Endothelial cell (in vitro differentiated cells): ENCODE measurements around the gene LCA5L. TPM values are rescaled to one million over a fixed set of nuclear protein-coding genes. Genes with fewer than 3 reads are reported as not detected.

ENCODE experiments used
- DNase-seq: peaks from one replicate; pipeline ENCODE4 v3.0.0; 2021; ENCODE audit warnings: low spot score
- H3K27ac Mint-ChIP-seq: one replicate; pipeline ENCODE4 v1.8.0; 2021; ENCODE audit warnings: mixed read lengths, inconsistent platforms; ENCODE audit not compliant: unreplicated experiment
- H3K27me3 Mint-ChIP-seq: one replicate; pipeline ENCODE4 v1.8.0; 2021; ENCODE audit warnings: mild to moderate bottlenecking, moderate library complexity, mixed read lengths, inconsistent platforms; ENCODE audit not compliant: unreplicated experiment
- H3K36me3 Mint-ChIP-seq: one replicate; pipeline ENCODE4 v1.8.0; 2021; ENCODE audit warnings: mild to moderate bottlenecking, low read depth, mixed read lengths, inconsistent platforms; ENCODE audit not compliant: unreplicated experiment
- H3K4me1 Mint-ChIP-seq: one replicate; pipeline ENCODE4 v1.8.0; 2021; ENCODE audit warnings: mild to moderate bottlenecking, mixed read lengths, inconsistent platforms; ENCODE audit not compliant: unreplicated experiment
- H3K4me3 Mint-ChIP-seq: one replicate; pipeline ENCODE4 v1.8.0; 2021; ENCODE audit warnings: mild to moderate bottlenecking, mixed read lengths, inconsistent platforms; ENCODE audit not compliant: unreplicated experiment
- H3K9me3 Mint-ChIP-seq: one replicate; pipeline ENCODE4 v1.8.0; 2021; ENCODE audit warnings: mixed read lengths, inconsistent platforms; ENCODE audit not compliant: unreplicated experiment
- total RNA-seq: library from RNA; stranded (reverse); fragmentation: NEBNext Ultra II Directional; extraction: Animal tissue kit (Norgen Biotek cat#: 25700); gene quantifications from one replicate; pipeline ENCODE4 v1.2.1, GENCODE V29; 2021; ENCODE audit not compliant: unreplicated experiment
- TF ChIP-seq, protein P1 (sequence below): fragments of 200-600 bp; sonication (generic); IDR thresholded peaks from one replicate; pipeline ENCODE4 v1.5.0; 2021; ENCODE audit warnings: antibody characterized with exemption; ENCODE audit not compliant: unreplicated experiment

The LCA5L gene
- total RNA-seq, 1 donor from 2014 or later: 0.59 TPM

DNA sequence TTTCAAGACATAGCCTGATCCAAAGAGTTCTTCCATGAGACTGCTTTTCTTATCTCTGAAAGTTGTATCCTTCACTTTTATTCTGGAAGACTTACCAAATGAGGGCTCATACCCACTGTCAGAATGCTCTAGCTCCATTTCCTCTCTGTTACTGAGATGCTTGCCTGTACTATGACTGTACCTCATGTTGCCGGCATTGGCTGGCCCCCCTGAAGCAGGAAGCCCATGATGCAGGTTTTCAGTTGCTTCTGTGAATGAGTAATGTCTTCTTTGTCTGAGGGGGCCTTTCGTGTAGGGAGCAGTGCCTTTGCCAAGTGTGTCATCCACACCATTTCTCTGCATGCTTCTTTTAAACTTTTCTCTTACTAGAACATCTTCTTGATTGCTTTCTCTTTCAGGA, 39.5 kb downstream of the LCA5L start:
- no peaks in the 10 kb centered on the region for H3K27me3 Mint-ChIP-seq
- TF ChIP-seq, protein P1, sequence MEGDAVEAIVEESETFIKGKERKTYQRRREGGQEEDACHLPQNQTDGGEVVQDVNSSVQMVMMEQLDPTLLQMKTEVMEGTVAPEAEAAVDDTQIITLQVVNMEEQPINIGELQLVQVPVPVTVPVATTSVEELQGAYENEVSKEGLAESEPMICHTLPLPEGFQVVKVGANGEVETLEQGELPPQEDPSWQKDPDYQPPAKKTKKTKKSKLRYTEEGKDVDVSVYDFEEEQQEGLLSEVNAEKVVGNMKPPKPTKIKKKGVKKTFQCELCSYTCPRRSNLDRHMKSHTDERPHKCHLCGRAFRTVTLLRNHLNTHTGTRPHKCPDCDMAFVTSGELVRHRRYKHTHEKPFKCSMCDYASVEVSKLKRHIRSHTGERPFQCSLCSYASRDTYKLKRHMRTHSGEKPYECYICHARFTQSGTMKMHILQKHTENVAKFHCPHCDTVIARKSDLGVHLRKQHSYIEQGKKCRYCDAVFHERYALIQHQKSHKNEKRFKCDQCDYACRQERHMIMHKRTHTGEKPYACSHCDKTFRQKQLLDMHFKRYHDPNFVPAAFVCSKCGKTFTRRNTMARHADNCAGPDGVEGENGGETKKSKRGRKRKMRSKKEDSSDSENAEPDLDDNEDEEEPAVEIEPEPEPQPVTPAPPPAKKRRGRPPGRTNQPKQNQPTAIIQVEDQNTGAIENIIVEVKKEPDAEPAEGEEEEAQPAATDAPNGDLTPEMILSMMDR: no peak
- H3K9me3 Mint-ChIP-seq: no peaks in the 10 kb centered on the region
- H3K27ac Mint-ChIP-seq: no peak overlapping the region
- no peaks in the 10 kb centered on the region for H3K4me1 Mint-ChIP-seq
- no peak for DNase-seq
- H3K36me3 Mint-ChIP-seq: peaks cover 23% of the 10 kb centered on the region
- H3K4me3 Mint-ChIP-seq: peak overlapping the region; percentile 75

DNA sequence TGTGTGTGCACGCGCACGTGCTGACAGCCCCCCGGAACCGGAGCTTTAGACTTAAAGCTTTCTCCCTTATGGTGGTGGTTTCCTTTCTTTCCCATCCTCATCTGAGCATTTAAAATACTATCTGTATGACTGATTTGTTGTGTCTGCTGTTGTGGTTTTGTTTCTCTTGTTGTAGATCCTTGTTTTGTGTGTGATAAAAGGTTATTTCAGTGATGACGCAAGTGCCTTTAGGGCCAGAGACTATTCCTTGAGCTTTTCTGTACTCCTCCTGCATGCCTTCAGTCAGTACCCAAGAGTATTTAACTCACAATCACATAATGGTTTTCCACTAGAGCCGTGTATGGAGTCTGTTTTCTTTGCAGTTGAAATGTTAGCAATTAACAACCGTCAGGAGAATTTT, 45.4 kb downstream of the LCA5L start:
- H3K4me3 Mint-ChIP-seq: no peak overlapping the region

DNA sequence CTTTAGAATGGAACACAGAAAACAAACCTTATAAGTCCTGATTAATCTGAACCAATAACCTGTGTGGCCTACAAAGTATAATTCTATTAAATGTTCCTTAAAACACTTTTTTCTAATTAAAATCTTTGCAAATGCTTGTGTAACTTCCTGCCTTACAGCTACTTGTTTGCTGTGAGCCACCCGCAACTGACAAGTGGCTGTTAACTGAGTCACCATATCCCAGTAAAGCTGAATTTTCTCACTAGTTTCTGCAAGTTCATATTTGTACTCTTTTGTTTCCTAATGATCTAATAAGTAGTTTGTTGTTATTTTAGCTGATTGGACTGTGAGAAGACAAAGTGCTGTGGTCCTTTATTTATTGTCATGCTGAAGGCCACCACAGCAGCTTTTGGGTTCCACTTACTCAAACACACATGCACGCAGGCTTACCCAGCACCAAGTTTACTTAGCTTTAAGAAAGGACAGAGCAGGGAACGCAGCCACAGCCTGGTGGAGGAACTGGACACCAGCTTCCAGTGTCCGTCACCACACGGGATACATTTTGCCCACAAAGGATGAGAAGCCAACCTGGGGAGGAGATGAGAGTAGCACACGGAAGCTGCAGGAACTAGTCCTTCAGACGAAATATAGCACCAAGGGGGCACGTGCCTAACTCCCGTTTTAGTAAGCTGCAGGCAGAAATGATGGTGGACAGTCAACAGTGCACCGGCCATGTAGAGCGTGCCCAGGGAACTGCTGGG, 47.8 kb downstream of the LCA5L start:
- DNase-seq: no peak
- no peak overlapping the region for H3K4me3 Mint-ChIP-seq
- H3K36me3 Mint-ChIP-seq: peaks cover 26% of the 10 kb centered on the region
- H3K9me3 Mint-ChIP-seq: no peaks in the 10 kb centered on the region
- no peak overlapping the region for H3K27ac Mint-ChIP-seq
- no peaks in the 10 kb centered on the region for H3K27me3 Mint-ChIP-seq
- TF ChIP-seq, protein P1: no peak
- H3K4me1 Mint-ChIP-seq: no peaks in the 10 kb centered on the region

More for the DNA sequence above, 45.4 kb downstream of the LCA5L start:
- Mint-ChIP-seq H3K36me3 (peaks cover 15% of the 10 kb centered on the region), H3K9me3 (no peaks in the 10 kb centered on the region), H3K27ac (no peak overlapping the region), H3K27me3 (no peaks in the 10 kb centered on the region), H3K4me1 (no peaks in the 10 kb centered on the region)
- TF ChIP-seq, protein P1: no peak
- DNase-seq: no peak

DNA sequence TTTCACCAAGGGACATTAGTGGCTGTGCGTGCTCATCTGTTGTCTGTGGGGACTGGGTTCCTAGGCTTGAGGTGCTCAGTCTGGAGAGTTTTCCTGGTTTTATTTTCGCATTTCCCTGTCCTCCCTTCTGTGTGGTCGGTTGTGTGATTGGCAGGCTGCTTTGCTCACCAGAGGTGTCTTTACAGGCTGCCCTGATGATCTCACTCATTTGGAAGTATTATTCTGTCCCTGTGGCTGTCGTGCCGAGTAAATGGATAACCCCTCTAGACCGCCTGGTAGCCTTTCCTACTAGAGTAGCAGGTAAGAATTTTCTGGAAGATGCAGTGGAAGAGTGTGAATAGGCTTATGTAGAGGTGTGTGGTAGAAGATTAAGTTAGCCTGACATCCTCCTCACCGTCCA, 52.6 kb downstream of the LCA5L start:
- H3K27ac Mint-ChIP-seq: no peak overlapping the region
- H3K27me3 Mint-ChIP-seq: peaks cover 7% of the 10 kb centered on the region
- peak overlapping the region; percentile 70 for H3K4me3 Mint-ChIP-seq
- DNase-seq: no peak
- H3K36me3 Mint-ChIP-seq: peaks cover 49% of the 10 kb centered on the region
- peaks cover 4% of the 10 kb centered on the region for H3K4me1 Mint-ChIP-seq
- TF ChIP-seq, protein P1: no peak
- H3K9me3 Mint-ChIP-seq: no peaks in the 10 kb centered on the region

DNA sequence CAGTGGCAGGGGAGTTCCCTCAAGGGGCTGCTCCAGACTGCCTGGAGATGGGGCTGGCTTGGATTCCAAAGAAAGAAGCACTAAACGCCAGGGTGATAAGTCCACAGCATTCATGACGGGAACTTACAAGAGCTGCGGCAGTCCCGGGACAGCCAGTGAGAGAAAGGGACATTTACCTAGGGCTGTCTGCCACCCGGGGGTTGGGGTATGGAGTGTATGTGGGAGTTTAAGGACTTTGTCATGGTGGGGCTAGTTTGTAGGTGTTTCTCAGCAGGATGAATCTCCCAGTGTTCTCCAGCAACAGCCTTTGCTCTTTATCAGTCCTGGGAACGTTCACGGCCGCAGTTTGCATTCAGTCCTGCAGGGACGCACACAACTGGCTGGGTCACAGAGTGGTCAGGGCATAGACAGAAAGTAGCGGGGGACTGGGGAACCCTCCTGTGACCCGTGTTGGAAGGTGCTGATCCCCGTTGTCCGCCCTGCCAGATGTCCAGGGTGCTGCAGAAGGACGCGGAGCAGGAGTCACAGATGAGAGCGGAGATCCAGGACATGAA, 55.3 kb downstream of the LCA5L start:
- Mint-ChIP-seq H3K27ac (no peak overlapping the region), H3K4me1 (peaks cover 6% of the 10 kb centered on the region), H3K9me3 (no peaks in the 10 kb centered on the region), H3K4me3 (no peak overlapping the region), H3K36me3 (peaks cover 35% of the 10 kb centered on the region), H3K27me3 (peaks cover 7% of the 10 kb centered on the region)
- TF ChIP-seq, protein P1: no peak
- no peak for DNase-seq
